RCC 7860 (cell line): ENCODE results near the gene MUC6.
"Not testable (repeated sequence)": the region's sequence is repeated elsewhere in the genome, so short reads cannot be mapped to it uniquely, and the experiment has no call there.

Experiments used
- DNase-seq: peaks from one replicate; pipeline ENCODE4 v3.0.0-alpha.2; 2015; ENCODE audit warnings: low spot score
- FAIRE-seq: peaks from 2 replicates; lab custom pipeline; 2012; peaks lifted over from hg19 to GRCh38; lab: Jason Lieb, UNC

MUC6 gene

GRCh38 chr11:1024597-1025409, 11.7 kb downstream of the MUC6 start:
- FAIRE-seq (no peak), DNase-seq (no peak)

DNA sequence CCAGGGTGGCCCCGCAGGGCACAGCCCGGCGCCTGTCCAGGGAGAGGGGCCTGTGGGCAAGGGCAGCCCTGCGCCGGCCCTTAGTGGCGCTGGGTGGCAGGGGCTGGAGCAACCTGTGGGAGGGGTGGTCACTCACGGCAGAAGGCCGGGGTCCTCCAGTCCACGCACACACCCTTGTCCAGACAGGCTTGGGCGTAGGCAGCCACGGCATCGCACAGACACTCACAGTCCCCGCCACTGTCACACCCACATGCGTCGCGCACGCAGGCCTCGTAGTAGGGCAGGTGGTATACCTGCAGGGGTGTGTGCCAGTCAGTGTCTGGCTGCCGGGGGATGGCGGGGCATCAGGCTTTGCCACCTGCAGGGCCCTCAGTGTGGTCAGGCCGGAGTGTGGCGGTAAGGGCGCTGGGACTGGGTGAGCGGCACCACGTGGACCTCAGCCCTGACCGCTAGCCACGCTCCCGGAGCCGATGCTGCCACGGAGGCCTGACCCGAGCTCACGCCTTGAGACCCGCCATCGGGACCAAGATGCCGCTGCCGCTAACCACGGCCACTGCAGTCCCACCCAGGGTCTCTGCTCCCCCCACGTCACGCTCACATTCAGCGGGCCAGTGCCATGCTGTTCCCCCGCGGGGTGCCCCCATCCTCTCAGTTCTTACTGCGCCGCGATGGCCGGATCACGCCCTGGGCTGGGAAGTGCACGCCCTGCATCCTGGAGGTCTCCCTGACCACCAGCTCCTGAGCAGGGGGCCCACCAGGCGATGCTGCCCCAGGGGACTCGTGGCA, 12.5 kb downstream of the MUC6 start:
- no peak for FAIRE-seq
- no peak for DNase-seq

- FAIRE-seq (no peak), DNase-seq (no peak)
Measured at GRCh38 chr11:1022908-1023810, 13.4 kb downstream of the MUC6 start.

- DNase-seq: no peak
- FAIRE-seq: no peak
Measured at GRCh38 chr11:1022411-1022810, 14.1 kb downstream of the MUC6 start.

GRCh38 chr11:1020211-1020905, 16.2 kb downstream of the MUC6 start:
- DNase-seq (no peak), FAIRE-seq (no peak)

DNA sequence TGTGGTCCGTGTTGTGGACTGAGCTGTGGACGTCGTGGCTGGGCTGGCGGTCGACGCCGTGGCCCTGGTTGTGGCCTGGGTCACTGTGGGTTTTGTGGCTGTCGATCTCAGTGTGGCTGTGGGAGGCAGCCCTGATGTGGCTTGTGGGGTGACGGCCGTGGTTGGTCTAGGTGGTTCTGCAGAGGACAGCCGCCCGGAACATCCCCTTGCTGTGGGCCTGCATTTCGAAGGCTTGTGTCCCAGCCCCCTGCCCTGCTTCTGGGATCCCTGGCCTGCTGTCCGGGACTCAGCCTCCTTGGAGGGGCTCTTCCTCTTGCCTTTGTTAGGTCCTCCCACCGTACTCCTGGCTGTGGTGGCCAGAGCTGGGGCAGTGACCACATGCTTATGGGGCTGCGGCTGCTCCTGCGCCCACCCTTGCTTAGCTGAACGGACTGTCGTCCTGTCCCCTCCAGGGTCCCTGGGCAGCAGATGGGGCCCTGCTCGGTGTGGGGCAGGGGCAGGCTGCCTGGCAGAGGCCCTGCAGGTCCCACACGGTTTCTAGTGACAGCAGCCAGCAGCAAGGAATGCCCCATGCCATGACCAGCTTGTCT, 17.1 kb downstream of the MUC6 start:
- DNase-seq (no peak), FAIRE-seq (no peak)

DNA sequence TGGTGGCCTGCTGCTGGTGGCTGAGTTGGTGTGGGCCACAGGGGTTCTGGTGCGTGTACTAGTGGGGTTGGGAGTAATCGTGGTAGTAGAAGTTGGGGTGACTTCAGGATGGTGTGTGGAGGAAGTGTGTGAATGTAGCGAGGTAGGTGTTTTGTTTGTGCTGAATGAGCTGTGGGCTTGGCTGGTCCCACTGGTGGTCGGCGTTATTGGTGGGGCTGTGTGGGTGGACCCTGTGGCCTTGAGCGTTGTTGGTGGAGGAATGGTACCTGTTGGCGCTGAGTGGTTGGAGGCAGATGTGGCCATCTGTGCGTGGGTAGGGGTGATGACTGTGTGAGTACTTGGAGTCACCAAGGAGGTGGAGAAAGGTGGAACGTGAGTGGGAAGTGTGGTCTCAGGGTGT, 18.4 kb downstream of the MUC6 start:
- no peak for FAIRE-seq

GRCh38 chr11:1017269-1018005, 19.1 kb downstream of the MUC6 start:
- FAIRE-seq (no peak), DNase-seq (no peak)

More for the DNA sequence above, 18.4 kb downstream of the MUC6 start:
- no peak for DNase-seq

- not testable (repeated sequence) for FAIRE-seq, DNase-seq
Measured at GRCh38 chr11:1016610-1017126, 19.9 kb downstream of the MUC6 start.

- no peak for FAIRE-seq
- DNase-seq: no peak
Measured at GRCh38 chr11:1015826-1016545, 20.5 kb downstream of the MUC6 start.

DNA sequence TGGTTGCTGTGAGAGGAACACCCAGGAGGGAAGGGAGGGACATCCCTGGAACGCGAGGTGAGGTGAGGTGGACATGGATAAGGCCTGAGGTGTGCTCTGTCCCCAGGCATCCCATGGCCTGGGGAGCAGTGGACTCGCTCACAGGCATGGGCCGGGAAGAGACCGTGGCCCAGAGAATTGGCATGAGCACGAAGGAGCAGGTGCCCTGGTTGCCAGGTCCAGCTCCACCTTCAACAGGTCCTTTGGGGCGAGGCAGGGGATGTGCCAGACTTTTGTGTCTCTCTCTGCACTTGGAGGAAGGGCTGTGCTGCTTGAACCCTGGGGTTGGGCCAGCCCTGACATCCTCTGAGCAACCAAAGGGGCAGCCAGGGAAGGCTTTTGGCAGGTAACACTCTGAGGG, 21.5 kb downstream of the MUC6 start:
- FAIRE-seq: no peak
- DNase-seq: no peak

DNA sequence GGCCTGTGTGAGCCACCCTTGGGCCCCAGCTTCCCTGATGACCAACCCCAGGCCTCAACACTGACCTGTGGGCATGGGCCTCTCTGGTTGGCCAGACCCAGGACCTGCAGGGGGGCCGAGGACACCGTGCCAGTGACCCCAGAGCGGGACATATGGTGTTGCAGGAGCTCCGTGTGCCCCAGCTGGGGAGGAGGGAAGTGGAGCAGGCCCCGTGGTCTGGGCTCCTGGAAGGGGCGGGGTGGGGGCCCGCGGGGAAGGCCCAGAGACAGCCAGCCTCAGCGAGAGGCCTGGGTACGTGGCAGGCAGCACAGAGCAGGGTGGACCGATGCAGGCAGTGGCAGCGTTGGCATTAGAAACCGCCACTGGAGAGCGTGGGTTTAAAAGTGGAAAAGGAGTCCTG, 22.2 kb downstream of the MUC6 start:
- FAIRE-seq (no peak), DNase-seq (no peak)

DNA sequence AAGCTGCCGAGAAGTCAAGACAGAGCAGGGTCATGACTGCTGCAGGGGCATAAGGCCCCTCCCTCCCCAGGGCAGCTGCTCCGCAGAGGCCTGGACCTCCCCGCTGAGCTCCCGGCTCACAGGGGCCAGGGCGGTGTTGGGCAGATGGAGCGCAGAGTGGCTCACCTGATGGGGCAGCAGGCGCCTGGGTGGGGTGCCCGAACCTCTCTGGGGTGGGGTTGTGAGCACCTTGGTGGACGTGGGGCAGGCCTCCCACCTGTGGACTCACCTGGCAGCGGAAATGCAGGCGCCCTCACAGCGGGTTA, 22.9 kb downstream of the MUC6 start:
- DNase-seq (no peak), FAIRE-seq (no peak)

DNA sequence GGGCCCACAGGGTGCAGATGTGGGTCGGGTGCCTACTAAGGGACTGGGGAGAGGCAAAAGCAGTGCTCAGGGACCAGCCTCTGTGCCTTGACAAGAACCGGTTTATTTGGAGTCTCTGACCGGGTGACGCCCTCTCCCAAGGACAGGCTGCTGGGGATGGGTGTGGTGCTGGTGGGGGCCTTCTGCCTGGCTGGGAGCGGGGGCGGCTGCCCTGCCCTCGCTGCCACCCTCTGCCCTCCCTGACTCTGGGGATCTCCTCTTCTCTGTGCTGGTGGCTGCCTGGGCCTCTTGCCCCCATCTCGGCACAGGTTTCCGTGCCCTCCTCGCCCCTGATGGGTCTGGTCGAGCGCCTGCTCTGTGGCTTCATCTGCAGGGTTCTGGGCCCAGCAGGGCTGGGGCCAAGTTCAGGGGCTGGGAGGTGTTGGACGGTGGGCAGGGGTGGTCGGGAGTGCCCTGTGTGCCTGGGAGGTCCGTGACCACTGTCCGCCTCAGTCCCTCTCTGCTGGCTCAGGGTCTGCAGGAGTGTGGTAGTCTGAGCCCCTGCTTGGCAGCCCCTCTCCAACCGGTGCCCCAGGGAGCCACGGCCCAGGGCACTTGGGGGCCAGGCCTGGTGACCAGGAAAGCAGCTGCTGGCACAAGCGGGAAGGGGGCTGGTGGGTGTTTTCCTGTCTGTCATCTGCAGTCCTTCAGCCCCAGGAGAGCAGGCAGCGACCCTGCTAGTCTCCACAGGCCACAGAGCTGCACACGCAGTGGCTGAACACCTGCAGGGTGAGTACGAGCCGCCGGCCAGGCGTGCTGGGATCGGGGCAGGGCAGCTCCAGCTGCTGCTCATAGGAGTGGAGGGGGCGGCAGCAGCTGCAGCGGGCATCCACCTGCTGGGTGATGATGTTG, 23.5 kb downstream of the MUC6 start:
- no peak for FAIRE-seq
- DNase-seq: no peak

DNA sequence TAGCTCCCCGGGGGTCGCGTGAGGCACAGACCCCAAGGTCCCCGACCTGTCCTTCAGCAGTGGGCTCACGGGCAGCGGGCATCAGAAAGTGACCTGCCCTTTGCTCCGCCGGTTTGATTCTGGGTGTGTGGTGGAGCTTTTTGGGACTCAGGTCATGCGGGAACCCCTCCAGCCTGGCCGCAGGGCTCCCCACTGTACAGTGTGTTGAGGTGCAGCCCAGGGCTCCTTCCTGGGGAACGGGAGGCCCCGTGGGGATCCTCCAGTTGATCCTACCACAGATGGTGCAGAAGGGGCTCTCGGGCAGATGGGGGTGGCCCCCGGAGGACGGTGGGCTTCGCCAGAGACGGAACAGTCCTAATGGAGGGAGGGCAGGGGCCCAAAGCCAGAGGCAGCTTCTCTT, 24.2 kb downstream of the MUC6 start:
- FAIRE-seq (no peak), DNase-seq (no peak)

GRCh38 chr11:1011320-1011698, 25.2 kb downstream of the MUC6 start:
- DNase-seq (no peak), FAIRE-seq (no peak)

DNA sequence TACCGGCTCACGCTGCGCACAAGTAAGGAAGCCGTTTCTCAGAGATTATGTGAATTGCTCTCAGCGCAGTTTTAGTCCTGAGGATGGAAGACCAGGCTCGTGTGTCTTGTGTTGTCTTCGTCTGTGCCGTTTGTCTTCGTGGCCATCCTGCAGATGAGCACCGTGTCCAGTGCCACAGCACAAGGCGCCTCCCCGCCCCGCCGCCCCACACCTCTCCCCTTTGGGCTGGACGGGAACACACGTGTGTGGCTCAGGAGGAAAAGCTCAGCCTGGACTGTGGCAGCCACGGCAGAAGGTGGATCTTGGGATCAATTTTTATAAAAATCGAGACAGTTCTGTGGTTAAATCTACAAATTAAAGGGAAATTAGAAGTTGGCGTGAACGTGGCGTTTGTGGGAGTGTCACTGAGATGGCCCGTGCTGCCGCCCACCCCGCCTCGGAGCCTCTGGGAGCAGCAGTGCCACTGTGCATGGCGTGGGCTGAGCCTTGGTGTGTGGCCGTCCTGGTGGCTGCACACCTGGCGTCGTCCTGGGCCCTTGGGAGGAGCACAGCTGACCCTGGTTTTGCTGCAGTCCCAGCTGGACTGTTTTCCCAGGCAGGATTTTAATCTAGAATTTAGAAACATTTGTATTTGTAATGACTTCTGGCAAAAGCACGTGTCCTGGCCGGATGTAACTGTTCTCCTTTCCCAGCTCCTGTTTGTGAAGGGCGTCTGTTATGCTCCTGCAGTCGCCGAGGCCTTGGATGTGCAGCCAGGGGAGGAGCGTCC, 25.8 kb downstream of the MUC6 start:
- FAIRE-seq (no peak), DNase-seq (no peak)
